Thyroid gland (tissue), 4 donors: ENCODE results near the gene CA5A.

ENCODE experiments used
- CTCF ChIP-seq, 6 experiments: fragments of 200-600 bp in 3 of 6; fragments of 450-650 bp in 3 of 6; sonication (generic) in 3 of 6; IDR thresholded peaks; one replicate each; pipeline ENCODE4 v1.5.1; 2016 to 2019; ENCODE audit warnings: antibody characterized with exemption in 6 of 6, mild to moderate bottlenecking in 2 of 6, inconsistent platforms in 1 of 6, moderate library complexity in 1 of 6
- POLR2A ChIP-seq, 2 donors: fragments of 450-650 bp; IDR thresholded peaks; one replicate each; pipeline ENCODE4 v1.6.1; 2017; ENCODE audit warnings: antibody characterized with exemption in 2 of 2, mild to moderate bottlenecking in 2 of 2, moderate library complexity in 1 of 2

DNA sequence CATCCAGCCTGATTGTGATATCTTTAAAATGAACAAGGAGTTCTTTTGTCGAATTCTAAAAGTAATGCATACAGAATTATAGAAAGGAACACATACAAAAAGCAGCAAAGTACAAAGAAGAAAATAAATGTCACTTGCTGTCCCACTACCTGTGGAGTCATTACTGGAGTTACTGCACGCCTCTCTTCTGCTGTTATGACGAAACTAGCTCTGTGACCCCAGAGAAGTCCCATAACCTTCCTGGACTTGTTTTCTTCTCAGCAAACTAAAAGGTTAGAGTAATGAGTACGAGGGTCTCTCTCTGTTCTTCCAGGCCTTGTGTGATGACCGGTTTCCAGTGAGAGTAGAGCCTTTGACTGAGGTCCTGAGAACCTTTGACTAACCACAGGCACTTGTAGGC lies 41.8 kb upstream of the CA5A start:
- no peak for TF ChIP-seq POLR2A (IDR thresholded peaks at IDR 0.05)
- TF ChIP-seq CTCF (IDR thresholded peaks at IDR 0.05) = no peak
